K562 (cell line): Measurements from ENCODE around the gene COL1A1. TPM values are rescaled to one million over a fixed set of nuclear protein-coding genes. Genes with fewer than 3 reads are reported as not detected.

Source experiments
- DDX20 ChIP-seq: fragments of 450-650 bp; IDR thresholded peaks from 2 replicates; pipeline ENCODE4 v1.6.1; 2016; ENCODE audit warnings: missing genetic modification characterization, low read depth, mild to moderate bottlenecking, missing compliant biosample characterization, moderate library complexity
- E2F3 ChIP-seq: fragments of 250-450 bp; sonication (Bioruptor Pico); IDR thresholded peaks from 2 replicates; pipeline ENCODE4 v1.4.0; 2020; ENCODE audit warnings: mild to moderate bottlenecking
- FOXJ2 ChIP-seq: fragments of 200-800 bp; sonication (Bioruptor generic); IDR thresholded peaks from 2 replicates; pipeline ENCODE4 v1.6.1; 2016; ENCODE audit warnings: missing genetic modification characterization, missing compliant biosample characterization
- HCFC1 ChIP-seq: IDR thresholded peaks from 2 replicates; pipeline ENCODE4 v1.6.1; 2012; ENCODE audit warnings: low read depth, low read length, improper control_type of control experiment
- HSF4 ChIP-seq: fragments of 250-450 bp; sonication (Bioruptor Pico); IDR thresholded peaks from 2 replicates; pipeline ENCODE4 v2.1.2; 2022; ENCODE audit warnings: mild to moderate bottlenecking, moderate library complexity, borderline replicate concordance
- NFE2L1 ChIP-seq: fragments of 450-650 bp; IDR thresholded peaks from 2 replicates; pipeline ENCODE4 v1.6.1; 2016; ENCODE audit warnings: missing genetic modification characterization, low read depth, mild to moderate bottlenecking, missing compliant biosample characterization, moderate library complexity, borderline replicate concordance
- PHF20 ChIP-seq: fragments of 450-650 bp; IDR thresholded peaks from 2 replicates; pipeline ENCODE4 v1.6.1; 2018; ENCODE audit not compliant: partially characterized antibody
- PHF21A ChIP-seq: fragments of 450-650 bp; IDR thresholded peaks from 2 replicates; pipeline ENCODE4 v1.6.1; 2017; ENCODE audit warnings: low read depth, borderline replicate concordance
- SIX5 ChIP-seq, 2 experiments: IDR thresholded peaks; 2 replicates each; pipeline ENCODE4 v1.6.1; 2011; ENCODE audit warnings: low read length in 2 of 2, borderline replicate concordance in 1 of 2, low read depth in 1 of 2, mild to moderate bottlenecking in 1 of 2, moderate library complexity in 1 of 2; ENCODE audit not compliant: insufficient read depth in 1 of 2
- SMARCA5 ChIP-seq: fragments of 450-650 bp; IDR thresholded peaks from 2 replicates; pipeline ENCODE4 v1.6.1; 2016
- SP2 ChIP-seq: IDR thresholded peaks from 2 replicates; pipeline ENCODE4 v1.6.1; 2011; ENCODE audit warnings: mild to moderate bottlenecking, low read depth, low read length, moderate library complexity; ENCODE audit not compliant: poor library complexity, severe bottlenecking; ENCODE audit errors: extremely low read depth
- STAT5A ChIP-seq: IDR thresholded peaks from 2 replicates; pipeline ENCODE4 v1.6.1; 2012; ENCODE audit warnings: low read length, inconsistent platforms, borderline replicate concordance
- ZBTB17 ChIP-seq: fragments of 450-650 bp; formaldehyde crosslinking; IDR thresholded peaks from 2 replicates; pipeline ENCODE4 v1.4.0; 2020; ENCODE audit warnings: mild to moderate bottlenecking
- ZNF217 ChIP-seq: sonication (generic); formaldehyde crosslinking; IDR thresholded peaks from 2 replicates; pipeline ENCODE4 v1.8.0; 2022; ENCODE audit warnings: mild to moderate bottlenecking, missing genetic modification reagents
- ZNF24 ChIP-seq: fragments of 450-650 bp; IDR thresholded peaks from 2 replicates; pipeline ENCODE4 v1.6.1; 2016
- ZNF408 ChIP-seq: fragments of 250-450 bp; sonication (Bioruptor Pico); IDR thresholded peaks from 2 replicates; pipeline ENCODE4 v1.4.0; 2020; ENCODE audit warnings: low read depth, mild to moderate bottlenecking, moderate library complexity
- ZNF75A ChIP-seq: fragments of 450-650 bp; formaldehyde crosslinking; IDR thresholded peaks from 2 replicates; pipeline ENCODE4 v1.4.0; 2020; ENCODE audit warnings: mild to moderate bottlenecking
- polyA plus RNA-seq, 8 experiments: library from polyadenylated mRNA; depleted of rRNA in 4 of 8; stranded (reverse) in 5 of 8; unstranded in 3 of 8; fragments of >200 nt; fragmentation: Nextera tagmentation in 2 of 8; fragmentation: Illumina TruSeq in 1 of 8; extraction: Ambion mirVana in 2 of 8; extraction: Trizol in 1 of 8; gene quantifications; 2 replicates each; pipeline versions ENCODE4 v1.2.1 to v1.2.3, GENCODE V29; 2011 to 2014; ENCODE audit warnings: inconsistent platforms in 1 of 8, missing spikeins in 1 of 8
- total RNA-seq, 7 experiments: library from RNA; depleted of rRNA in 6 of 7; stranded (reverse); fragments of >200 nt in 6 of 7; fragmentation: Illumina TruSeq in 2 of 7; extraction: Trizol in 2 of 7; gene quantifications; 2 replicates each; pipeline versions ENCODE4 v1.2.1 to v1.2.3, GENCODE V29; 2011 to 2021; ENCODE audit warnings: low replicate concordance in 1 of 7
- TF ChIP-seq, protein P1 (sequence below), 2 experiments: fragments of 450-650 bp in 1 of 2; sonication (generic) in 1 of 2; formaldehyde crosslinking in 1 of 2; IDR thresholded peaks in 1 of 2; conservative IDR thresholded peaks in 1 of 2; 2 replicates each; pipeline versions ENCODE4 v1.6.1 to v1.8.1; 2016 to 2023; ENCODE audit warnings: mild to moderate bottlenecking in 2 of 2, moderate library complexity in 2 of 2, inconsistent platforms in 1 of 2, missing genetic modification reagents in 1 of 2
- TF ChIP-seq, protein P2 (sequence below): fragments of 450-650 bp; IDR thresholded peaks from 2 replicates; pipeline ENCODE4 v1.6.1; 2018; ENCODE audit not compliant: partially characterized antibody
- TF ChIP-seq, protein P3 (sequence below): sonication (generic); formaldehyde crosslinking; IDR thresholded peaks from 2 replicates; pipeline ENCODE4 v1.8.1; 2023; ENCODE audit warnings: mild to moderate bottlenecking, missing genetic modification reagents
- TF ChIP-seq, protein P4 (sequence below): fragments of 450-650 bp; formaldehyde crosslinking; IDR thresholded peaks from 2 replicates; pipeline ENCODE4 v1.4.0; 2020; ENCODE audit warnings: mild to moderate bottlenecking, mixed read lengths

The COL1A1 gene
- total and polyA plus RNA-seq, 9 of the 15 experiments (the other 6 are each of a cell fraction or from before 2014, with no cell fraction given) = 0.04 to 3.4 (median 0.18) TPM

DNA sequence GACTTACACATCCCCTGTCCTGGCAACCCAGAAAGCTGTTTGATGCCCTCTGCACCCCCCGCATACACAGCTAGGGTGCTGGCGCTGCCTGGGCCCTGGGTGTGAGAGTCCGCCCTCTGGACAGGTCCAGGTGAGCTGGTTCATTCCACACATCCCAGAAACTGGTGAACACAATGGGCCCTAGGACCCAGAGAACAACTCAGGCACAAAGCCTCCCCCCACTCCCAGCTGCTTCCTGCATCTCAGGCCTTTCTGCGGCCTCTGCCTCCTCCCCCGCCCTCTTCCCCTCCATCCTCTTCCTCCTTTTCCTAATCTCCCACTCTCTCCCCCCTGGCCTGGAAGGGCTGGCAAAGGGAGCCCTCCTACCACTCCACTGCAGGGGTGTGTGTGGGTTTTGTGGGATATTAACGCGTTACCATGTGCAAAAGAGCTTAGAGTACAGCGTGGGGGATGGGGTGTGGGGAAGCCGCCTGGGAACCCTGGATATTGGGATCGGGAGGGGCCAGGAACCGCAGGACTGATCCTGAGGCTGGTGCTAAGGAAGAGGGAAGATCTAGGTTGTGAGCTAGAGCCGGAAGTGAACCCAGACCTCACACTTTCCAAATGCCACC is 49.4 kb downstream of the COL1A1 start (continued):
- TF ChIP-seq DDX20 (tag) (no peak), FOXJ2 (tag) (no peak), ZNF24 (no peak), NFE2L1 (tag) (no peak), HCFC1 (no peak), STAT5A (no peak), SP2 (no peak), ZNF75A (CRISPR knock-in tag) (no peak), PHF21A (0 out of 2 replicates have a peak, but pooled peaks have one; percentile 9), ZNF408 (CRISPR knock-in tag) (no peak), SIX5 (IDR thresholded peaks at IDR 0.05; ENCODE audit: borderline replicate concordance in 1 of 2, insufficient read depth in 1 of 2, low read depth in 1 of 2, low read length in 2 of 2) (no peak), ZBTB17 (CRISPR knock-in tag) (no peak), E2F3 (CRISPR knock-in tag) (no peak), HSF4 (CRISPR knock-in tag) (no peak), SMARCA5 (no peak), PHF20 (peak; percentile 75), ZNF217 (no peak)
- TF ChIP-seq, protein P1, sequence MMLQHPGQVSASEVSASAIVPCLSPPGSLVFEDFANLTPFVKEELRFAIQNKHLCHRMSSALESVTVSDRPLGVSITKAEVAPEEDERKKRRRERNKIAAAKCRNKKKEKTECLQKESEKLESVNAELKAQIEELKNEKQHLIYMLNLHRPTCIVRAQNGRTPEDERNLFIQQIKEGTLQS (IDR thresholded peaks at IDR 0.05) = no peak
- TF ChIP-seq, protein P1 (CRISPR knock-in tag; conservative IDR thresholded peaks at IDR 0.05) = no peak
- TF ChIP-seq, protein P2, sequence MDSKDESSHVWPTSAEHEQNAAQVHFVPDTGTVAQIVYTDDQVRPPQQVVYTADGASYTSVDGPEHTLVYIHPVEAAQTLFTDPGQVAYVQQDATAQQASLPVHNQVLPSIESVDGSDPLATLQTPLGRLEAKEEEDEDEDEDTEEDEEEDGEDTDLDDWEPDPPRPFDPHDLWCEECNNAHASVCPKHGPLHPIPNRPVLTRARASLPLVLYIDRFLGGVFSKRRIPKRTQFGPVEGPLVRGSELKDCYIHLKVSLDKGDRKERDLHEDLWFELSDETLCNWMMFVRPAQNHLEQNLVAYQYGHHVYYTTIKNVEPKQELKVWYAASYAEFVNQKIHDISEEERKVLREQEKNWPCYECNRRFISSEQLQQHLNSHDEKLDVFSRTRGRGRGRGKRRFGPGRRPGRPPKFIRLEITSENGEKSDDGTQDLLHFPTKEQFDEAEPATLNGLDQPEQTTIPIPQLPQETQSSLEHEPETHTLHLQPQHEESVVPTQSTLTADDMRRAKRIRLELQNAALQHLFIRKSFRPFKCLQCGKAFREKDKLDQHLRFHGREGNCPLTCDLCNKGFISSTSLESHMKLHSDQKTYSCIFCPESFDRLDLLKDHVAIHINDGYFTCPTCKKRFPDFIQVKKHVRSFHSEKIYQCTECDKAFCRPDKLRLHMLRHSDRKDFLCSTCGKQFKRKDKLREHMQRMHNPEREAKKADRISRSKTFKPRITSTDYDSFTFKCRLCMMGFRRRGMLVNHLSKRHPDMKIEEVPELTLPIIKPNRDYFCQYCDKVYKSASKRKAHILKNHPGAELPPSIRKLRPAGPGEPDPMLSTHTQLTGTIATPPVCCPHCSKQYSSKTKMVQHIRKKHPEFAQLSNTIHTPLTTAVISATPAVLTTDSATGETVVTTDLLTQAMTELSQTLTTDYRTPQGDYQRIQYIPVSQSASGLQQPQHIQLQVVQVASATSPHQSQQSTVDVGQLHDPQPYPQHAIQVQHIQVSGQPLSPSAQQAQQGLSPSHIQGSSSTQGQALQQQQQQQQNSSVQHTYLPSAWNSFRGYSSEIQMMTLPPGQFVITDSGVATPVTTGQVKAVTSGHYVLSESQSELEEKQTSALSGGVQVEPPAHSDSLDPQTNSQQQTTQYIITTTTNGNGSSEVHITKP = peak; percentile 81
- TF ChIP-seq, protein P3, sequence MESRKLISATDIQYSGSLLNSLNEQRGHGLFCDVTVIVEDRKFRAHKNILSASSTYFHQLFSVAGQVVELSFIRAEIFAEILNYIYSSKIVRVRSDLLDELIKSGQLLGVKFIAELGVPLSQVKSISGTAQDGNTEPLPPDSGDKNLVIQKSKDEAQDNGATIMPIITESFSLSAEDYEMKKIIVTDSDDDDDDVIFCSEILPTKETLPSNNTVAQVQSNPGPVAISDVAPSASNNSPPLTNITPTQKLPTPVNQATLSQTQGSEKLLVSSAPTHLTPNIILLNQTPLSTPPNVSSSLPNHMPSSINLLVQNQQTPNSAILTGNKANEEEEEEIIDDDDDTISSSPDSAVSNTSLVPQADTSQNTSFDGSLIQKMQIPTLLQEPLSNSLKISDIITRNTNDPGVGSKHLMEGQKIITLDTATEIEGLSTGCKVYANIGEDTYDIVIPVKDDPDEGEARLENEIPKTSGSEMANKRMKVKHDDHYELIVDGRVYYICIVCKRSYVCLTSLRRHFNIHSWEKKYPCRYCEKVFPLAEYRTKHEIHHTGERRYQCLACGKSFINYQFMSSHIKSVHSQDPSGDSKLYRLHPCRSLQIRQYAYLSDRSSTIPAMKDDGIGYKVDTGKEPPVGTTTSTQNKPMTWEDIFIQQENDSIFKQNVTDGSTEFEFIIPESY (CRISPR knock-in tag) = no peak
- TF ChIP-seq, protein P4, sequence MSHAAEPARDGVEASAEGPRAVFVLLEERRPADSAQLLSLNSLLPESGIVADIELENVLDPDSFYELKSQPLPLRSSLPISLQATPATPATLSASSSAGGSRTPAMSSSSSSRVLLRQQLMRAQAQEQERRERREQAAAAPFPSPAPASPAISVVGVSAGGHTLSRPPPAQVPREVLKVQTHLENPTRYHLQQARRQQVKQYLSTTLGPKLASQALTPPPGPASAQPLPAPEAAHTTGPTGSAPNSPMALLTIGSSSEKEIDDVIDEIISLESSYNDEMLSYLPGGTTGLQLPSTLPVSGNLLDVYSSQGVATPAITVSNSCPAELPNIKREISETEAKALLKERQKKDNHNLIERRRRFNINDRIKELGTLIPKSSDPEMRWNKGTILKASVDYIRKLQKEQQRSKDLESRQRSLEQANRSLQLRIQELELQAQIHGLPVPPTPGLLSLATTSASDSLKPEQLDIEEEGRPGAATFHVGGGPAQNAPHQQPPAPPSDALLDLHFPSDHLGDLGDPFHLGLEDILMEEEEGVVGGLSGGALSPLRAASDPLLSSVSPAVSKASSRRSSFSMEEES = no peak
